Measurements from ENCODE around the gene TMEM80. TPM values are rescaled to one million over a fixed set of nuclear protein-coding genes. Genes with fewer than 3 reads are reported as not detected.
A peak's percentile ranks its signal among the peaks of the same experiment; 100 is the strongest.

The TMEM80 gene
- total RNA-seq, 2 donors from 2014 or later, result 21.8 to 36.3 TPM

DNA sequence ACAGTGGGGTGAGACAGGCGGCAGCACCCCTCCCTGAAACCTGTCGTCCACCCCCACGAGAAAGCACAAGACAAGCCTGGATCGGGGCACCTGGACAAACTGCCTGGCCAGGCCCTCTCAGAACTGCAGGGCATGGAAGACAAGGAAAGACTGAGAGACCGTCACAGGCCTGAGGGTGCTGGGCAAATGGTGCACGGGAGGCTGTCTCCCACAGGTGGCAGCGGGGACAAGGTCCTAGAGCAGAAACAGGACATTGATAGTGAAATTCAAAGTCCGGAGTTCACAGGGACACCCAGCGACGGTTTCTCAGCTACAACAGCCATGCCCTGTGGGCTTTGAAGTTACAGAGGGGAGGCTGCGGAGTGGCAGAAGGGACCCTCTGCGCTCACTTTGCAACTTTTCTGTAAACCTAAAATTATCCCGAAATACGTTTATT is 37.9 kb upstream of the TMEM80 start:
- H3K36me3 ChIP-seq (replicated peaks in 1 of 2; ENCODE audit: insufficient read depth in 1 of 2, low read depth in 2 of 2), result peaks cover 0 to 5% of the 10 kb centered on the region in 2 donors
- H3K4me3 ChIP-seq, result no peak overlapping the region
- no peak overlapping the region for H3K27ac ChIP-seq
- H3K9me3 ChIP-seq, result no peaks in the 10 kb centered on the region
- TF ChIP-seq, protein P1, sequence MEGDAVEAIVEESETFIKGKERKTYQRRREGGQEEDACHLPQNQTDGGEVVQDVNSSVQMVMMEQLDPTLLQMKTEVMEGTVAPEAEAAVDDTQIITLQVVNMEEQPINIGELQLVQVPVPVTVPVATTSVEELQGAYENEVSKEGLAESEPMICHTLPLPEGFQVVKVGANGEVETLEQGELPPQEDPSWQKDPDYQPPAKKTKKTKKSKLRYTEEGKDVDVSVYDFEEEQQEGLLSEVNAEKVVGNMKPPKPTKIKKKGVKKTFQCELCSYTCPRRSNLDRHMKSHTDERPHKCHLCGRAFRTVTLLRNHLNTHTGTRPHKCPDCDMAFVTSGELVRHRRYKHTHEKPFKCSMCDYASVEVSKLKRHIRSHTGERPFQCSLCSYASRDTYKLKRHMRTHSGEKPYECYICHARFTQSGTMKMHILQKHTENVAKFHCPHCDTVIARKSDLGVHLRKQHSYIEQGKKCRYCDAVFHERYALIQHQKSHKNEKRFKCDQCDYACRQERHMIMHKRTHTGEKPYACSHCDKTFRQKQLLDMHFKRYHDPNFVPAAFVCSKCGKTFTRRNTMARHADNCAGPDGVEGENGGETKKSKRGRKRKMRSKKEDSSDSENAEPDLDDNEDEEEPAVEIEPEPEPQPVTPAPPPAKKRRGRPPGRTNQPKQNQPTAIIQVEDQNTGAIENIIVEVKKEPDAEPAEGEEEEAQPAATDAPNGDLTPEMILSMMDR (IDR thresholded peaks at IDR 0.05), result peak in 1 of 7 experiments; percentile 16
- no peak for TF ChIP-seq POLR2A (IDR thresholded peaks at IDR 0.05)
- intact Hi-C loops (cut with DNase I), result loop anchor here (5.0 kb wide), 1 partner anchor 65 kb away; no protein-coding TSS in a partner anchor
- no peaks in the 10 kb centered on the region for H3K27me3 ChIP-seq
- peaks cover 10% of the 10 kb centered on the region for H3K4me1 ChIP-seq
- ATAC-seq (no peak), DNase-seq (peak in 2 of 4 donors; percentile 48 to 51)
- WGBS, 2 donors, result 56 to 66% methylated on average over 9 to 14 of the region's 14 CpGs

DNA sequence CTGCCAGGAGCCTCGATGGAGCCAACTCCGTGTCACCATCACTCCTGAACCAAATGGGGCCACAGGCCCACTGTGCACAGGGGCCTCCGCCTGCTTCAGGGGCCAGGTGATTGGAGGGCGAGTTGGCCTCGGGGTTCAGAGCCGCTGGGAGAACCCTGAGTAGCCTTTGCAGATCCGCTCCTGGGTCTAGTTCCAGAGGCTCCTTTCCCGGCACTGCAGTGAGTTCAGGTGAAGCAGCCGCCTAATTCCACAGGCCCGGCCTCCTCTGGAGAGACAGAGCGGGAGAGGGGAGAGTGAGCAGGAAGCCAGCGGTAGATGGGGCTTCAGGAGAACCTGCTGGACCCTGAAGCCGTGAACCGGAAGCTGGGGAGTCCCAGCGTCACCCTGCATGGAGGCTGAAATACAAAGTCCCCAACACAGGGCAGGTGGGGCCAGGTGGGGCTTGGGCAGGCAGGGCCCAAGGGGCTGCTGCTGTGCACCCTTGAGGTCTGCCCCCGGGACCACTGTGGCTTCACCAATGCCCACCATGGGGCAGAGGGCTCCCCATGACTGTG is 36.0 kb upstream of the TMEM80 start:
- H3K9me3 ChIP-seq, result no peaks in the 10 kb centered on the region
- TF ChIP-seq, protein P1 (IDR thresholded peaks at IDR 0.05), result no peak
- TF ChIP-seq POLR2A (IDR thresholded peaks at IDR 0.05), result no peak
- DNase-seq (no peak), ATAC-seq (no peak)
- 93 to 97% methylated on average over 15 to 16 of the region's 16 CpGs for WGBS, 2 donors
- no peak overlapping the region for H3K4me3 ChIP-seq
- no peak overlapping the region for H3K27ac ChIP-seq
- H3K27me3 ChIP-seq, result no peaks in the 10 kb centered on the region
- peaks cover 10% of the 10 kb centered on the region for H3K4me1 ChIP-seq
- intact Hi-C loops (cut with DNase I), result loop anchor here (5.0 kb wide), 1 partner anchor 63 kb away; no protein-coding TSS in a partner anchor
- peaks cover 0 to 3% of the 10 kb centered on the region in 2 donors for H3K36me3 ChIP-seq (replicated peaks in 1 of 2; ENCODE audit: insufficient read depth in 1 of 2, low read depth in 2 of 2)

DNA sequence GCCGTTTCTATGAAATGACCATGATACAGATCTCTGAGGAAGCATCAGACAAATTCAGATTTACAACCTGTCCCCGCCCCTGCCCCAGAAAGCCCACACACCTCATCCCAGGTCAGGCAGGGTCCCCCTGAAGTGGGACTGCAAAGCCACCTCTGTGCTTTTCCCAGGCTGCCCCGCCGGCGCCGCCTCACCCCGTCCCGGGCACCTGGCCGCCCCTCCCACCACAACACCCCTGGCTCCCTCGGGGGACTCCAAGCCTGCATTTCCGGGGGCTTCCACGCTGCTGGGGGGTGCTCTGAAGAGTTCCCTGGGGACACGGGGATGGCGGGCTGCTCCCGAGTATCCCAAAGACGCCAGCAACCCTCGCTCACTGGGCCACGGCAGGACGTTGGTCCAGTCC is 35.3 kb upstream of the TMEM80 start:
- no peak overlapping the region for H3K27ac ChIP-seq
- H3K36me3 ChIP-seq (replicated peaks in 1 of 2; ENCODE audit: insufficient read depth in 1 of 2, low read depth in 2 of 2), result peaks cover 0 to 3% of the 10 kb centered on the region in 2 donors
- ATAC-seq (no peak), DNase-seq (no peak)
- H3K4me3 ChIP-seq, result no peak overlapping the region
- H3K9me3 ChIP-seq, result no peaks in the 10 kb centered on the region
- TF ChIP-seq, protein P1 (IDR thresholded peaks at IDR 0.05), result no peak
- TF ChIP-seq POLR2A (IDR thresholded peaks at IDR 0.05), result no peak
- H3K27me3 ChIP-seq, result no peaks in the 10 kb centered on the region
- H3K4me1 ChIP-seq, result peaks cover 3% of the 10 kb centered on the region
- 87% methylated on average over 18 to 19 of the region's 19 CpGs for WGBS, 2 donors
- intact Hi-C loops (cut with DNase I), result no loop called here

DNA sequence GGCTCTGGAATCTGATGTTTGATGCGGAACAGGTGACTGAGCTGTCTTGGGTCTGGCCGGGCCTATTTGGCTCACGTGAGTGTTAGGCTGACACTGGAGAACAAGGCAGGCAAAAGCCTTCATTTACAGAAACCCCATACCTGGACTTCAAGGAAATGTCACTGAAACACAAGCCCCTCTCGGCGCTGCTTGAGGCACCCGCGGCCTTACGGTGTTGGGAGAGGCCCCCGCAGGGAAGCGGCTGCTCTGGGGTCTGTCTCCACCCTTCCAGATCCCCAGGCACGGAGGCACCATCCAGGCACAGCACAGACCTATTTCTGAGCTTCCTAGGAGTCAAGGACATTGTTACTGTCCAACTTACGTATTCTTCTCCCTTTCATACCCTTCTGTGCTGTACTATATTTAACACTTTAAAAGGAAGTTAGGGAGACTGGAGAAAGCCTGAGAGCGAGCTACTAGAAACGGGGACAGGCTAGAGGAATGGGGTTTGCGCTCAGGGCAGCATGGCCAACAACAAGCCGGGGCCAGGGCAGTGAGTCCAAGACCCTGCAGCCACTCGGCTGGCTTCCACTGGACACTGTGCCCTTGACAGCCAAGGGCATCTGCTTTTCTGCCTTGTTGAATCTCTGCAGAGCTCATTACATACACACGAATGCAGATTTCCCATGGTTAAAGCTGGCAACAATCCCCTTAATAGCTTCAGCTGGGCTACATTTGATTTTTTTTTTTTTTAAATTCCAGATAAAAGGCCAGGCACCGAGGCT is 34.8 kb upstream of the TMEM80 start:
- TF ChIP-seq, protein P1 (IDR thresholded peaks at IDR 0.05), result no peak
- no peak for TF ChIP-seq POLR2A (IDR thresholded peaks at IDR 0.05)
- ATAC-seq (no peak), DNase-seq (no peak)
- Histone ChIP-seq H3K27me3 (no peaks in the 10 kb centered on the region), H3K27ac (no peak overlapping the region), H3K4me3 (no peak overlapping the region), H3K36me3 (replicated peaks in 1 of 2; ENCODE audit: insufficient read depth in 1 of 2, low read depth in 2 of 2) (peaks cover 0 to 3% of the 10 kb centered on the region in 2 donors), H3K9me3 (no peaks in the 10 kb centered on the region), H3K4me1 (no peaks in the 10 kb centered on the region)
- intact Hi-C loops (cut with DNase I), result no loop called here
- 90 to 94% methylated on average over 19 of the region's 19 CpGs for whole genome bisulfite sequencing, 2 donors
